ENCODE measurements around the gene TBPL1. TPM values are rescaled to one million over a fixed set of nuclear protein-coding genes. Genes with fewer than 3 reads are reported as not detected.

Gene TBPL1
- total RNA-seq, 2 donors from 2014 or later, result 0.99 to 10.9 TPM

GRCh38 chr6:133992992-133993680 is 40.1 kb downstream of the TBPL1 start:
- intact Hi-C loops (cut with DNase I), result no loop called here
- ATAC-seq (peak; percentile 54), DNase-seq (no peak)
- TF ChIP-seq CTCF (IDR thresholded peaks at IDR 0.05), result no peak
- no peak for TF ChIP-seq POLR2A (IDR thresholded peaks at IDR 0.05)
- Histone ChIP-seq H3K27me3 (no peaks in the 10 kb centered on the region), H3K4me1 (peaks cover 26% of the 10 kb centered on the region), H3K4me3 (no peak overlapping the region), H3K9me3 (no peaks in the 10 kb centered on the region), H3K27ac (peak overlapping the region in 1 of 4 donors; percentile 20), H3K36me3 (replicated peaks in 1 of 2; ENCODE audit: insufficient read depth in 1 of 2, low read depth in 2 of 2) (no peaks in the 10 kb centered on the region)
- 61 to 69% methylated on average over 6 of the region's 6 CpGs for WGBS, 2 donors

- Histone ChIP-seq H3K4me1 (peaks cover 30% of the 10 kb centered on the region), H3K4me3 (no peak overlapping the region), H3K9me3 (no peaks in the 10 kb centered on the region), H3K36me3 (replicated peaks in 1 of 2; ENCODE audit: insufficient read depth in 1 of 2, low read depth in 2 of 2) (no peaks in the 10 kb centered on the region), H3K27me3 (no peaks in the 10 kb centered on the region), H3K27ac (peak overlapping the region in 1 of 4 donors; percentile 14)
- TF ChIP-seq POLR2A (IDR thresholded peaks at IDR 0.05) (no peak), CTCF (IDR thresholded peaks at IDR 0.05) (no peak)
- no peak for ATAC-seq
- intact Hi-C loops (cut with DNase I), result no loop called here
- WGBS, 2 donors, result 71 to 72% methylated on average over 3 of the region's 3 CpGs
- no peak for DNase-seq
These were observed 42.3 kb downstream of the TBPL1 start for GRCh38 chr6:133995296-133995695.

GRCh38 chr6:133995758-133996157 is 42.7 kb downstream of the TBPL1 start:
- Histone ChIP-seq H3K4me3 (no peak overlapping the region), H3K4me1 (peaks cover 27% of the 10 kb centered on the region), H3K27me3 (no peaks in the 10 kb centered on the region), H3K9me3 (no peaks in the 10 kb centered on the region), H3K27ac (peak overlapping the region in 1 of 4 donors; percentile 14), H3K36me3 (replicated peaks in 1 of 2; ENCODE audit: insufficient read depth in 1 of 2, low read depth in 2 of 2) (no peaks in the 10 kb centered on the region)
- WGBS, 2 donors, result 57 to 78% methylated on average over 3 of the region's 3 CpGs
- no peak for DNase-seq
- no peak for ATAC-seq
- TF ChIP-seq POLR2A (IDR thresholded peaks at IDR 0.05) (no peak), CTCF (IDR thresholded peaks at IDR 0.05) (no peak)
- intact Hi-C loops (cut with DNase I), result no loop called here

- WGBS, 2 donors, result 86 to 91% methylated on average over 6 of the region's 6 CpGs
These were observed 44.2 kb downstream of the TBPL1 start for GRCh38 chr6:133997267-133997666.

More at GRCh38 chr6:133997267-133997666, 44.2 kb downstream of the TBPL1 start:
- H3K9me3 ChIP-seq, result no peaks in the 10 kb centered on the region
- H3K4me1 ChIP-seq, result peaks cover 15% of the 10 kb centered on the region
- no peak for DNase-seq
- H3K27me3 ChIP-seq, result no peaks in the 10 kb centered on the region
- no peak overlapping the region for H3K27ac ChIP-seq
- no peak for TF ChIP-seq POLR2A (IDR thresholded peaks at IDR 0.05)
- no peak for TF ChIP-seq CTCF (IDR thresholded peaks at IDR 0.05)
- intact Hi-C loops (cut with DNase I), result no loop called here
- no peak overlapping the region for H3K4me3 ChIP-seq
- no peak for ATAC-seq
- H3K36me3 ChIP-seq (replicated peaks in 1 of 2; ENCODE audit: insufficient read depth in 1 of 2, low read depth in 2 of 2), result no peaks in the 10 kb centered on the region
